Fibroblast of mammary gland (primary cell): ENCODE measurements around the gene FYN.

Experiments
- DNase-seq: peaks from one replicate; pipeline ENCODE4 v3.0.0-alpha.2; 2010; ENCODE audit warnings: low read depth
- H3K4me3 ChIP-seq: 2 replicates; pipeline ENCODE4 v1.5.1; 2011; ENCODE audit warnings: low read depth, mild to moderate bottlenecking, low read length, moderate library complexity; ENCODE audit not compliant: control insufficient read depth
- CTCF ChIP-seq: conservative IDR thresholded peaks from 2 replicates; pipeline ENCODE4 v1.5.1; 2011; ENCODE audit warnings: low read depth, low read length, inconsistent platforms; ENCODE audit not compliant: control insufficient read depth, insufficient read depth

The FYN gene

GRCh38 chr6:111823012-111823411 is 50.2 kb downstream of the FYN start:
- no peak for TF ChIP-seq CTCF
- no peak overlapping the region for H3K4me3 ChIP-seq
- no peak for DNase-seq

DNA sequence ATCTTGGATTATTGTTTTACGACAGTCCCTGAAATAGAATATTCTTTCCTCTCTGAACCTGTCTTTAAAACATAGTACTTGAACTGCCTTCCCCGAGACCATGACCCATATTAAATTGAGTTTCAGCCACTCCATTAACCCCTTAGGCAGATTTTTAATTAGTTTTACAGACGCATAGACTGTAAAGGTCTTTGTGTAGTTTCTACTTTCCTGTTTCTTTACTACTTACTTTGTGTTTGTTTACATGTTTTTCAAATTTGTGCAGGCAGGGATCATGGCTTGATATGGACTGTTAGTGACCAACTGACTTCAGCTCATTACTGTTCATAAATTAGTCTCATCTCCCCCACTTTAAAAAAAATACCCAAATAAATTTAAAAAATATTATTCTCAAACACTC is 53.8 kb downstream of the FYN start:
- TF ChIP-seq CTCF: no peak
- no peak for DNase-seq
- H3K4me3 ChIP-seq: no peak overlapping the region

DNA sequence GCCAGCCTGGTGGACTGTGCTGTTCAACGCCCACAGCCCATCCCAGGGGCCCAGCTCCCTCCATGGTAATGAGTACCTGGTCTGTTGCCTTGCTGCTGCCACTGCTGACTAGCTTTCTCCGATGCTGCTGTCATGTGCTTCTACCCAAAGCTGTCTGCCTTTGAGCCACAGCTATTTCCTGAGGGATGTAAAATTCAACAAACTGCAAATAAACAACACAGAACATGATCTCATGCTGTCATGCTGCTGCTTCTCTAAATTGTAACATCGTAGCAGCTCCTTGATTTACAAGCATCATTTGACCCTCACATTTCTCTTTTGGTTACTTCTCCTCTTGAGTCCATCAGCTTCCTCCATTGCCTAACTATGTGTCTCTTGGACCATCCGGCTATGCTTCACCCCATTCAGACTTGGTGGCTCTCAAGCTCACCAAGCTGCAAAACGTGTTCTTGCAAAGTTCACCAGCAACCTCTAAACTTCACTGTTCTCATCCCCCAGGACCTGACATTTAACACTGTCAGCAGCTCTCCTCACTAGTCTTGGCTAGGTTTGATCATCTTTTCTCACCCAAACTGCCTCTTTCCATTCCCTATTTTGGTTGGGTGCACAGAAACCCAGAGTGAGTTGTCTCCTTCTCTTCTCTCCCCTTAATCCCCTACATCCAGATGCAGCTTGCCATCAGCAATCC is 54.6 kb downstream of the FYN start:
- no peak overlapping the region for H3K4me3 ChIP-seq
- TF ChIP-seq CTCF: no peak

DNA sequence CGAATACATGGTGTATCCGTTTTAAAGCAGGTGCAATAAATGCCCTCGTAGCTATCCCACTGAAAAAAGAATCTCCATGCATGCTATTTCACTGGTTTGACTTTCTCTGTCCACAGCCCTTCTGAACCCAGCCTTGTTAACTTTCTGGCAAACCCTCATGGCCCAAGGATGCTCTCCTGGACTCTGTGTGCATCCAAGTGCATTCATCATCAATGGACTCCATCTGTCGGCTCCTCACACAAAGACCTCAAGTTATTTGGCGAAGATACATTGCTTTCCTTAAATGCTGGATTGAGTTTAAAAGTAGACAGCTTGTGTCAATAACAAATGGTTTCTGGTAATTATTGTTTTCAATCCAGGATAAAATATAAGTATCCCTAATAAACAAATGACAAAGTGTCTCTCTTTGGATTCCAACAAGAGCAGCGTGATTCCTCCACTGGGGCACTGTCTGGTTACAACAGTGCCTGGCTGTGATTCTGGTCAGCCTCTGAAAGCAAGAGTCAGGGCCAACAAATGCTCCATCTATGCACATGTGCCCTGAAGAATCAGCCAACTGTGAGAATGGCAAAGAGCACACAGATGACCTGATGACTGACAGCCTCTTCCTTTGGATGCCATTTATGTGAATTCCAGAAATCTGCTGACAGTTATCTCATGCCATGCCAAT is 55.7 kb downstream of the FYN start:
- H3K4me3 ChIP-seq: no peak overlapping the region
- DNase-seq: no peak
- TF ChIP-seq CTCF: no peak

More for the DNA sequence above, 54.6 kb downstream of the FYN start:
- peak; percentile 33 for DNase-seq

DNA sequence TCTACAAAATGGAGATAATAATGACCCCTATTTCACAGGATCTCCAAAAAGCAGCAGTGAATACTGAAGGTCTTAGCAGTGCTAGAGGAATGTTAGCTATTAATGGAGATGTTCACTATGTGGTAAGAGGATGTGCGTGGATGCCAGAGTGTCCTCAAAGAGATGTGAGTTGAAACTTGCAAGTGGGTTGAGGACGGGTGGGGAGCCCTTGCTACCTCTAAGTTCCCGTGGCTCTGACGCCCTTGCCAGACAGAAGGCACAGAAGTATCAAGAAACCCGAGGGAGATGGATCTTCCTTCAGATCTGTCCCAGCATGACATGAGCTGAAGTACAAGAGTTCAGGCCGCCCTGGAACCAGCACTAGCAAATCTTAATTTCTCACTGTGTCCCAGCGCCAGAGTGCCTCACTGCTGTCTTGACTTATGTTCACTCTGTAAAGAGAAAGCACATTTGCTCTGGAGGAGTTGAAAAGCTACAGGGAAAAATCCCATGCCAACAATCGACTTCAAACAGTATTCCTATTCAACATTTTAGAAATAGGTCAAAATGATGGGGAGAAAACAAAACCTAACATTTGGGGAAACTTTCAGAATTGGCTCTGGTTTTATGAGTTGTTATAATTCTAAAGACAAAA is 59.5 kb downstream of the FYN start:
- H3K4me3 ChIP-seq: no peak overlapping the region
- TF ChIP-seq CTCF: no peak
- peak; percentile 34 for DNase-seq

- peak; percentile 63 for DNase-seq
- no peak for TF ChIP-seq CTCF
- H3K4me3 ChIP-seq: no peak overlapping the region
Measured at GRCh38 chr6:111813237-111813636, 60.0 kb downstream of the FYN start.
